Neural progenitor cell (in vitro differentiated cells): Measurements from ENCODE around the gene ANKRD42. TPM values are rescaled to one million over a fixed set of nuclear protein-coding genes. Genes with fewer than 3 reads are reported as not detected.
"Not testable (repeated sequence)": the region's sequence is repeated elsewhere in the genome, so short reads cannot be mapped to it uniquely, and the experiment has no call there.

Experiments
- DNase-seq: peaks from one replicate; pipeline ENCODE4 v3.0.0-alpha.2; 2016; ENCODE audit warnings: low spot score
- H2AFZ ChIP-seq: fragments of 200-600 bp; sonication (generic); replicated peaks from 2 replicates; pipeline ENCODE4 v1.6.1; 2016; ENCODE audit warnings: antibody characterized with exemption
- H3F3A ChIP-seq: fragments of 200-600 bp; sonication (generic); 2 replicates; pipeline ENCODE4 v1.6.1; 2016; ENCODE audit warnings: antibody characterized with exemption, low read depth
- H3K27ac ChIP-seq: fragments of 200-600 bp; sonication (generic); 2 replicates; pipeline ENCODE4 v1.5.1; 2016; ENCODE audit warnings: mild to moderate bottlenecking
- H3K27me3 ChIP-seq: fragments of 200-600 bp; sonication (generic); 2 replicates; pipeline ENCODE4 v1.6.1; 2016; ENCODE audit warnings: mild to moderate bottlenecking, moderate library complexity
- H3K36me3 ChIP-seq: fragments of 200-600 bp; sonication (generic); 2 replicates; pipeline ENCODE4 v1.5.1; 2016
- H3K4me1 ChIP-seq: fragments of 200-600 bp; sonication (generic); 2 replicates; pipeline ENCODE4 v1.6.1; 2016; ENCODE audit warnings: mixed run types
- H3K4me2 ChIP-seq: fragments of 200-600 bp; sonication (generic); 2 replicates; pipeline ENCODE4 v1.6.1; 2016
- H3K4me3 ChIP-seq: fragments of 200-600 bp; sonication (generic); 2 replicates; pipeline ENCODE4 v1.5.1; 2016
- H3K79me2 ChIP-seq: fragments of 200-600 bp; sonication (generic); 2 replicates; pipeline ENCODE4 v1.6.1; 2016; ENCODE audit warnings: low read depth
- H3K9ac ChIP-seq: fragments of 200-600 bp; sonication (generic); 2 replicates; pipeline ENCODE4 v1.6.1; 2016
- H3K9me3 ChIP-seq: fragments of 200-600 bp; sonication (generic); 2 replicates; pipeline ENCODE4 v1.5.1; 2016; ENCODE audit warnings: low read depth
- H4K20me1 ChIP-seq: fragments of 200-600 bp; sonication (generic); 2 replicates; pipeline ENCODE4 v1.6.1; 2016; ENCODE audit warnings: low read depth
- H3K27ac Mint-ChIP-seq: 3 replicates; pipeline ENCODE4 v1.8.0; 2021; ENCODE audit warnings: mixed read lengths
- H3K27me3 Mint-ChIP-seq: 2 replicates; pipeline ENCODE4 v1.8.0; 2022; ENCODE audit warnings: low read depth, mild to moderate bottlenecking, inconsistent platforms, moderate library complexity, mixed read lengths; ENCODE audit not compliant: insufficient read depth
- H3K36me3 Mint-ChIP-seq: 3 replicates; pipeline ENCODE4 v1.8.0; 2021; ENCODE audit warnings: mixed read lengths
- H3K4me1 Mint-ChIP-seq: 3 replicates; pipeline ENCODE4 v1.8.0; 2021; ENCODE audit warnings: mixed read lengths
- H3K4me3 Mint-ChIP-seq: 3 replicates; pipeline ENCODE4 v1.8.0; 2021; ENCODE audit warnings: mild to moderate bottlenecking, moderate library complexity, mixed read lengths
- H3K9me3 Mint-ChIP-seq: 3 replicates; pipeline ENCODE4 v1.8.0; 2020; ENCODE audit warnings: mixed read lengths
- CTCF ChIP-seq: fragments of 200-600 bp; sonication (generic); IDR thresholded peaks from 2 replicates; pipeline ENCODE4 v1.5.1; 2017; ENCODE audit warnings: antibody characterized with exemption, mild to moderate bottlenecking
- EZH2 ChIP-seq: fragments of 200-600 bp; sonication (generic); IDR thresholded peaks from 2 replicates; pipeline ENCODE4 v1.6.1; 2017; ENCODE audit warnings: antibody characterized with exemption, mild to moderate bottlenecking, moderate library complexity
- EZH2phosphoT487 ChIP-seq: fragments of 200-600 bp; sonication (generic); IDR thresholded peaks from 2 replicates; pipeline ENCODE4 v1.6.1; 2017; ENCODE audit warnings: antibody characterized with exemption
- total RNA-seq: library from RNA; depleted of rRNA; stranded (reverse); fragments of >200 nt; gene quantifications from 2 replicates; pipeline ENCODE4 v1.2.3, GENCODE V29; 2015; ENCODE audit warnings: low replicate concordance

ANKRD42 gene
- total RNA-seq, 1 donor from 2014 or later: 4.4 TPM

- H3K9ac ChIP-seq: no peak overlapping the region
- no peak overlapping the region for H3K27ac Mint-ChIP-seq
- no peaks in the 10 kb centered on the region for H3K27me3 ChIP-seq
- no peaks in the 10 kb centered on the region for H3K27me3 Mint-ChIP-seq
- H3K36me3 ChIP-seq: no peaks in the 10 kb centered on the region
- no peaks in the 10 kb centered on the region for H4K20me1 ChIP-seq
- H3K36me3 Mint-ChIP-seq: peaks cover 33% of the 10 kb centered on the region
- H3F3A ChIP-seq: no peaks in the 10 kb centered on the region
- peaks cover 5% of the 10 kb centered on the region for H3K9me3 Mint-ChIP-seq
- no peaks in the 10 kb centered on the region for H3K4me1 Mint-ChIP-seq
- H3K4me3 Mint-ChIP-seq: no peak overlapping the region
- H3K4me3 ChIP-seq: no peak overlapping the region
- H3K4me2 ChIP-seq: no peak overlapping the region
- H3K79me2 ChIP-seq: peaks cover 7% of the 10 kb centered on the region
- no peak for DNase-seq
- H3K9me3 ChIP-seq: no peaks in the 10 kb centered on the region
- TF ChIP-seq EZH2phosphoT487: no peak
- no peak for TF ChIP-seq CTCF
- TF ChIP-seq EZH2: no peak
- no peak overlapping the region for H3K27ac ChIP-seq
- H3K4me1 ChIP-seq: no peaks in the 10 kb centered on the region
- H2AFZ ChIP-seq: no peak overlapping the region
These were observed 71.8 kb downstream of the ANKRD42 start for GRCh38 chr11:83265331-83265730.

- not testable (repeated sequence) for H3K27me3 ChIP-seq, H3K27me3 Mint-ChIP-seq, H3F3A ChIP-seq, H3K27ac ChIP-seq, H3K4me3 ChIP-seq, H2AFZ ChIP-seq, H3K9ac ChIP-seq, H3K9me3 ChIP-seq, DNase-seq, H3K4me1 Mint-ChIP-seq, H3K27ac Mint-ChIP-seq, H3K4me1 ChIP-seq, H3K79me2 ChIP-seq, H3K4me3 Mint-ChIP-seq, H4K20me1 ChIP-seq, H3K4me2 ChIP-seq
- peaks cover 55% of the 10 kb centered on the region for H3K36me3 Mint-ChIP-seq
- peaks cover 14% of the 10 kb centered on the region for H3K9me3 Mint-ChIP-seq
- peaks cover 21% of the 10 kb centered on the region for H3K36me3 ChIP-seq
These were observed 75.6 kb downstream of the ANKRD42 start for GRCh38 chr11:83269080-83269479.

DNA sequence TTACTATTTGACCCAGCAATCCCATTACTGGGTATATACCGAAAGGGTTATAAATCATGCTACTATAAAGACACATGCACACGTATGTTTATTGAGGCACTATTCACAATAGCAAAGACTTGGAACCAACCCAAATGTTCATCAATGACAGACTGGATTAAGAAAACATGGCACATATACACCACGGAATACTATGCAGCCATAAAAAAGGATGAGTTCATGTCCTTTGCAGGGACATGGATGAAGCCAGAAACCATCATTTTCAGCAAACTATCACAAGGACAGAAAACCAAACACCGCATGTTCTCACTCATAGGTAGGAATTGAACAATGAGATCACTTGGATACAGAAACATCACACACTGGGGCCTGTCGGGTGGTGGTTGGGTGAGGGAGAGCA, 78.2 kb downstream of the ANKRD42 start:
- H3K36me3 Mint-ChIP-seq: peaks cover 46% of the 10 kb centered on the region
- peaks cover 22% of the 10 kb centered on the region for H3K36me3 ChIP-seq

GRCh38 chr11:83272627-83273026, 79.1 kb downstream of the ANKRD42 start:
- Mint-ChIP-seq H3K4me1 (no peaks in the 10 kb centered on the region), H3K27me3 (no peaks in the 10 kb centered on the region), H3K27ac (no peak overlapping the region), H3K36me3 (peaks cover 48% of the 10 kb centered on the region), H3K9me3 (peaks cover 14% of the 10 kb centered on the region), H3K4me3 (no peak overlapping the region)
- Histone ChIP-seq H3K4me3 (no peak overlapping the region), H3K27ac (no peak overlapping the region), H3K79me2 (peaks cover 7% of the 10 kb centered on the region), H3F3A (no peaks in the 10 kb centered on the region), H4K20me1 (no peaks in the 10 kb centered on the region), H3K36me3 (peaks cover 22% of the 10 kb centered on the region), H3K4me1 (no peaks in the 10 kb centered on the region), H2AFZ (no peak overlapping the region), H3K9me3 (no peaks in the 10 kb centered on the region), H3K27me3 (no peaks in the 10 kb centered on the region), H3K9ac (no peak overlapping the region), H3K4me2 (no peak overlapping the region)
- no peak for DNase-seq
- no peak for TF ChIP-seq CTCF
- TF ChIP-seq EZH2phosphoT487: no peak
- no peak for TF ChIP-seq EZH2

More for the DNA sequence above, 78.2 kb downstream of the ANKRD42 start:
- H3K27me3 Mint-ChIP-seq, H3K27ac Mint-ChIP-seq, H3K4me3 ChIP-seq, DNase-seq, H3K4me3 Mint-ChIP-seq, H3K79me2 ChIP-seq, H3K4me1 ChIP-seq, H4K20me1 ChIP-seq, H3F3A ChIP-seq, H3K9ac ChIP-seq, H3K4me1 Mint-ChIP-seq, H3K27ac ChIP-seq, H3K9me3 ChIP-seq, H2AFZ ChIP-seq, H3K27me3 ChIP-seq, H3K4me2 ChIP-seq: not testable (repeated sequence)
- peaks cover 14% of the 10 kb centered on the region for H3K9me3 Mint-ChIP-seq
